Parathyroid adenoma (tissue), 2 donors: ENCODE data around the gene SNCA.

Source experiments
- H2AFZ ChIP-seq: fragments of 300-600 bp; sonication (generic); one replicate; pipeline ENCODE4 v1.7.0; 2017; ENCODE audit warnings: antibody characterized with exemption, mild to moderate bottlenecking
- H3K27ac ChIP-seq: fragments of 300-600 bp; sonication (generic); one replicate; pipeline ENCODE4 v1.7.0; 2017
- H3K27me3 ChIP-seq: fragments of 300-600 bp; sonication (generic); one replicate; pipeline ENCODE4 v1.7.0; 2017; ENCODE audit warnings: low read length; ENCODE audit not compliant: control insufficient read depth, insufficient read depth
- H3K36me3 ChIP-seq: fragments of 300-600 bp; sonication (generic); one replicate; pipeline ENCODE4 v1.7.0; 2017; ENCODE audit warnings: low read length; ENCODE audit not compliant: control insufficient read depth, insufficient read depth
- H3K4me1 ChIP-seq: fragments of 300-600 bp; sonication (generic); one replicate; pipeline ENCODE4 v1.7.0; 2017; ENCODE audit warnings: control low read depth
- H3K4me2 ChIP-seq: fragments of 300-600 bp; sonication (generic); one replicate; pipeline ENCODE4 v1.7.0; 2017; ENCODE audit warnings: low read length
- H3K4me3 ChIP-seq: fragments of 300-600 bp; sonication (generic); one replicate; pipeline ENCODE4 v1.7.0; 2017; ENCODE audit warnings: low read depth, low read length
- H3K79me2 ChIP-seq: fragments of 300-600 bp; sonication (generic); one replicate; pipeline ENCODE4 v1.7.0; 2017; ENCODE audit warnings: control low read depth
- H3K9ac ChIP-seq: fragments of 300-600 bp; sonication (generic); one replicate; pipeline ENCODE4 v1.7.0; 2017; ENCODE audit warnings: mild to moderate bottlenecking
- H3K9me3 ChIP-seq: fragments of 300-600 bp; sonication (generic); one replicate; pipeline ENCODE4 v1.7.0; 2017; ENCODE audit warnings: low read length; ENCODE audit not compliant: control insufficient read depth
- TF ChIP-seq, protein P1 (sequence below): fragments of 300-600 bp; sonication (generic); IDR thresholded peaks from one replicate; pipeline ENCODE4 v1.7.0; 2017; ENCODE audit warnings: antibody characterized with exemption, mild to moderate bottlenecking
- donor health status: primary hyperparathyroidism.

SNCA gene

GRCh38 chr4:89715631-89716030 lies 121.3 kb downstream of the SNCA start:
- Histone ChIP-seq H3K27ac (no peak overlapping the region), H3K4me1 (no peaks in the 10 kb centered on the region), H3K4me2 (no peak overlapping the region), H3K27me3 (no peaks in the 10 kb centered on the region), H3K9me3 (no peaks in the 10 kb centered on the region), H3K79me2 (no peaks in the 10 kb centered on the region), H2AFZ (no peak overlapping the region), H3K4me3 (no peak overlapping the region), H3K9ac (no peak overlapping the region), H3K36me3 (no peaks in the 10 kb centered on the region)
- TF ChIP-seq, protein P1, sequence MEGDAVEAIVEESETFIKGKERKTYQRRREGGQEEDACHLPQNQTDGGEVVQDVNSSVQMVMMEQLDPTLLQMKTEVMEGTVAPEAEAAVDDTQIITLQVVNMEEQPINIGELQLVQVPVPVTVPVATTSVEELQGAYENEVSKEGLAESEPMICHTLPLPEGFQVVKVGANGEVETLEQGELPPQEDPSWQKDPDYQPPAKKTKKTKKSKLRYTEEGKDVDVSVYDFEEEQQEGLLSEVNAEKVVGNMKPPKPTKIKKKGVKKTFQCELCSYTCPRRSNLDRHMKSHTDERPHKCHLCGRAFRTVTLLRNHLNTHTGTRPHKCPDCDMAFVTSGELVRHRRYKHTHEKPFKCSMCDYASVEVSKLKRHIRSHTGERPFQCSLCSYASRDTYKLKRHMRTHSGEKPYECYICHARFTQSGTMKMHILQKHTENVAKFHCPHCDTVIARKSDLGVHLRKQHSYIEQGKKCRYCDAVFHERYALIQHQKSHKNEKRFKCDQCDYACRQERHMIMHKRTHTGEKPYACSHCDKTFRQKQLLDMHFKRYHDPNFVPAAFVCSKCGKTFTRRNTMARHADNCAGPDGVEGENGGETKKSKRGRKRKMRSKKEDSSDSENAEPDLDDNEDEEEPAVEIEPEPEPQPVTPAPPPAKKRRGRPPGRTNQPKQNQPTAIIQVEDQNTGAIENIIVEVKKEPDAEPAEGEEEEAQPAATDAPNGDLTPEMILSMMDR: no peak

GRCh38 chr4:89712827-89713226 lies 124.1 kb downstream of the SNCA start:
- H3K79me2 ChIP-seq: no peaks in the 10 kb centered on the region
- no peaks in the 10 kb centered on the region for H3K27me3 ChIP-seq
- H3K9ac ChIP-seq: no peak overlapping the region
- H3K4me2 ChIP-seq: no peak overlapping the region
- H3K4me3 ChIP-seq: no peak overlapping the region
- H3K36me3 ChIP-seq: no peaks in the 10 kb centered on the region
- TF ChIP-seq, protein P1: no peak
- no peak overlapping the region for H2AFZ ChIP-seq
- H3K27ac ChIP-seq: no peak overlapping the region
- no peaks in the 10 kb centered on the region for H3K4me1 ChIP-seq
- H3K9me3 ChIP-seq: no peaks in the 10 kb centered on the region

GRCh38 chr4:89712141-89712540 lies 124.8 kb downstream of the SNCA start:
- Histone ChIP-seq H2AFZ (no peak overlapping the region), H3K36me3 (no peaks in the 10 kb centered on the region), H3K27ac (no peak overlapping the region), H3K4me3 (no peak overlapping the region), H3K9me3 (no peaks in the 10 kb centered on the region), H3K4me2 (no peak overlapping the region), H3K79me2 (no peaks in the 10 kb centered on the region), H3K27me3 (no peaks in the 10 kb centered on the region), H3K9ac (no peak overlapping the region), H3K4me1 (no peaks in the 10 kb centered on the region)
- TF ChIP-seq, protein P1: no peak

DNA sequence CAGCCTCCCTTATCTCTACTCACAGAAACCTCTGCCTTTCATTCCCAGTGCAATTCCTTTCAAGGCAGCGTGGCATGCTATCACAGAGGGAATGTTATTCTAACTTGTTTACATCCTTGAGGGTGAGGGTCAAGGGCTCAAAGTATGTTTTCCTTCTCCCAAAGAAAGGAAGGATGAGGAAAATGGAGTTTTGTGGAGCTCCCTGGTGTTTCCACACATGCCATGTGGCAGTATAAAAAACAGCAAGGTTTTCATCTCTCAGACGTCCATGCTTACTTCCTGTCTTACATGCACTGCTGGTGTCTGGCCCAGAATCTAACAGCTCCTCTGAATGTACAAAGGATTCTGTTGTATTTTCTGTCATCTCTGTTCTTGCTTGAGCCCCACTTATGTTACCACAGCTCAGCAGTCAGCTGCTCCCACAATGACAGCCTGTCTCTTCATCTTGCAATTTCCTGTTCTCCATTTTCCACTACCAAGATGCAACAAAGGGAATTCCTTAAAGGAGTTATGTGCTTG lies 128.0 kb downstream of the SNCA start:
- Histone ChIP-seq H3K9me3 (no peaks in the 10 kb centered on the region), H3K27me3 (no peaks in the 10 kb centered on the region), H3K4me2 (no peak overlapping the region), H3K9ac (no peak overlapping the region), H3K79me2 (no peaks in the 10 kb centered on the region), H3K4me3 (no peak overlapping the region), H3K27ac (no peak overlapping the region), H2AFZ (no peak overlapping the region), H3K36me3 (no peaks in the 10 kb centered on the region), H3K4me1 (no peaks in the 10 kb centered on the region)
- TF ChIP-seq, protein P1: no peak

- TF ChIP-seq, protein P1: no peak
- Histone ChIP-seq H3K27ac (no peak overlapping the region), H3K4me3 (no peak overlapping the region), H3K27me3 (no peaks in the 10 kb centered on the region), H3K9ac (no peak overlapping the region), H3K9me3 (no peaks in the 10 kb centered on the region), H2AFZ (no peak overlapping the region), H3K4me2 (no peak overlapping the region), H3K4me1 (no peaks in the 10 kb centered on the region), H3K36me3 (no peaks in the 10 kb centered on the region), H3K79me2 (no peaks in the 10 kb centered on the region)
Observed at GRCh38 chr4:89707467-89707866, 129.5 kb downstream of the SNCA start.
